ENCODE measurements around the gene KSR2. TPM values are rescaled to one million over a fixed set of nuclear protein-coding genes. Genes with fewer than 3 reads are reported as not detected.

KSR2 gene
- total and polyA plus RNA-seq, 2 donors from 2014 or later = 0.34 to 2.9 TPM

GRCh38 chr12:117501076-117501869 lies 467.5 kb downstream of the KSR2 start:
- intact Hi-C loops (cut with DNase I) = no loop called here
- H3K4me3 ChIP-seq (ENCODE audit: low read length in 3 of 3) = no peak overlapping the region
- no peak overlapping the region for H3K9ac ChIP-seq (ENCODE audit: low read length in 3 of 3)
- no peaks in the 10 kb centered on the region for H3K9me3 ChIP-seq (ENCODE audit: control insufficient read depth in 2 of 3, insufficient read depth in 1 of 3, low read length in 3 of 3)
- no peaks in the 10 kb centered on the region for H3K27me3 ChIP-seq (ENCODE audit: control insufficient read depth, insufficient read depth, low read length)
- no peak for TF ChIP-seq CTCF (IDR thresholded peaks at IDR 0.05; ENCODE audit: borderline replicate concordance, extremely low read depth, insufficient read depth)
- no peak for FAIRE-seq
- no peaks in the 10 kb centered on the region for H3K36me3 ChIP-seq (ENCODE audit: control insufficient read depth in 2 of 3, insufficient read depth in 3 of 3, low read length in 3 of 3)
- H3K4me1 ChIP-seq (ENCODE audit: control insufficient read depth in 2 of 3, insufficient read depth in 2 of 3, low read depth in 1 of 3, low read length in 3 of 3) = no peaks in the 10 kb centered on the region
- H3K27ac ChIP-seq (ENCODE audit: low read depth in 2 of 2, low read length in 2 of 2) = no peak overlapping the region
- peak in 1 of 5 donors; percentile 29 for DNase-seq

GRCh38 chr12:117499759-117500485 lies 468.9 kb downstream of the KSR2 start:
- no peaks in the 10 kb centered on the region for H3K27me3 ChIP-seq (ENCODE audit: control insufficient read depth, insufficient read depth, low read length)
- intact Hi-C loops (cut with DNase I) = no loop called here
- H3K9ac ChIP-seq (ENCODE audit: low read length in 3 of 3) = no peak overlapping the region
- no peak overlapping the region for H3K27ac ChIP-seq (ENCODE audit: low read depth in 2 of 2, low read length in 2 of 2)
- no peak overlapping the region for H3K4me3 ChIP-seq (ENCODE audit: low read length in 3 of 3)
- DNase-seq = no peak
- no peak for TF ChIP-seq CTCF (IDR thresholded peaks at IDR 0.05; ENCODE audit: borderline replicate concordance, extremely low read depth, insufficient read depth)
- FAIRE-seq = no peak
- H3K4me1 ChIP-seq (ENCODE audit: control insufficient read depth in 2 of 3, insufficient read depth in 2 of 3, low read depth in 1 of 3, low read length in 3 of 3) = no peaks in the 10 kb centered on the region
- no peaks in the 10 kb centered on the region for H3K36me3 ChIP-seq (ENCODE audit: control insufficient read depth in 2 of 3, insufficient read depth in 3 of 3, low read length in 3 of 3)
- H3K9me3 ChIP-seq (ENCODE audit: control insufficient read depth in 2 of 3, insufficient read depth in 1 of 3, low read length in 3 of 3) = no peaks in the 10 kb centered on the region

GRCh38 chr12:117498880-117499279 lies 469.9 kb downstream of the KSR2 start:
- H3K9me3 ChIP-seq (ENCODE audit: control insufficient read depth in 2 of 3, insufficient read depth in 1 of 3, low read length in 3 of 3) = peaks cover 0 to 1% (median 0%) of the 10 kb centered on the region in 3 donors
- FAIRE-seq (no peak), DNase-seq (no peak)
- intact Hi-C loops (cut with DNase I) = no loop called here
- no peaks in the 10 kb centered on the region for H3K27me3 ChIP-seq (ENCODE audit: control insufficient read depth, insufficient read depth, low read length)
- H3K4me1 ChIP-seq (ENCODE audit: control insufficient read depth in 2 of 3, insufficient read depth in 2 of 3, low read depth in 1 of 3, low read length in 3 of 3) = no peaks in the 10 kb centered on the region
- H3K36me3 ChIP-seq (ENCODE audit: control insufficient read depth in 2 of 3, insufficient read depth in 3 of 3, low read length in 3 of 3) = no peaks in the 10 kb centered on the region
- no peak overlapping the region for H3K9ac ChIP-seq (ENCODE audit: low read length in 3 of 3)
- no peak for TF ChIP-seq CTCF (IDR thresholded peaks at IDR 0.05; ENCODE audit: borderline replicate concordance, extremely low read depth, insufficient read depth)
- no peak overlapping the region for H3K4me3 ChIP-seq (ENCODE audit: low read length in 3 of 3)
- H3K27ac ChIP-seq (ENCODE audit: low read depth in 2 of 2, low read length in 2 of 2) = no peak overlapping the region
